ENCODE data around the gene TMEM37.
A peak's percentile ranks its signal among the peaks of the same experiment; 100 is the strongest.

DNA sequence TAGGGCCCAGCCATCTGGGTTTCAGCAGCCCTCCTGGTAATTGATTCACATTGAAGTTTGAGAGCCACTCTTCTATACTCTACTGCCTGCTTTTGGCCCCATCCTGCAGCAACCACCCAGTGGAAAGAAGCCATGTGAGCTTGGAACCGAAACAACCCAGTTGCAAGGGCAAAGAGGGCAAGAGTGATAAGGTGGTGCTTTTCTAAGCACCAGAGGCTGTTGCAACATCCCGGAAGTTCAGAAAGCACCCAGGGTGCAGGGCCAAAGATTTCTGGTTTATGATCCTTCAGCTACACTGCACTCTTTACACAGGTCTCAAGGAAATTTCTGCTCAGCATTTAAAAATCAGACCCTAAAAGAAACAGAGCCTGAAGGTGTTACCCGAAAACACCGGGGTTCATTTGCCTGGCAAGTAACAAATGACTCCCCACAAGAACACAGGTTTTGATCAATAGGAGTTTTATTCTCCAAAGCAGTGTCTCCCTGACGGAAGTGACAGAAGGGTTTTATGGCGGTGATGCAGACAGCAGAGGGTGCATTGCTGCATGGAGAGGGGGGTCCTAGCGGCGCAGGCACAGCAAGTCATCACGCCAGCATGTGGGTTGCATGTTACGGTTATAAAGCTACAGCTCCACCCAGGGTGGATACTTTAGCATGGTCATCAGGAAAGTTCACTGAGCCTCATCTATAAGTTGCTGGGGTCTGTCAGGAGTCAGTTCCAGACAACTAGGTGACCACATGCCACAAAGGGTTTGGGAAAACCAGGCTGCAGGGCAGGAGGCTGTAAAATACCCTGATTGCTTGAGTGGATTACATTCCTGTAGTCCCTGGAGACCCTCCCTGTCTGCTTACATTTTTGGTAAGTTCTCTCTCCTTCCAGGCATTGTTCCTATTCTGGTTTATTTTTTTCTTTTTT lies 28.8 kb upstream of the TMEM37 start:
- no peak for TF ChIP-seq POLR2A (IDR thresholded peaks at IDR 0.05; ENCODE audit: extremely low read depth, insufficient read length)
- TF ChIP-seq, protein P1, sequence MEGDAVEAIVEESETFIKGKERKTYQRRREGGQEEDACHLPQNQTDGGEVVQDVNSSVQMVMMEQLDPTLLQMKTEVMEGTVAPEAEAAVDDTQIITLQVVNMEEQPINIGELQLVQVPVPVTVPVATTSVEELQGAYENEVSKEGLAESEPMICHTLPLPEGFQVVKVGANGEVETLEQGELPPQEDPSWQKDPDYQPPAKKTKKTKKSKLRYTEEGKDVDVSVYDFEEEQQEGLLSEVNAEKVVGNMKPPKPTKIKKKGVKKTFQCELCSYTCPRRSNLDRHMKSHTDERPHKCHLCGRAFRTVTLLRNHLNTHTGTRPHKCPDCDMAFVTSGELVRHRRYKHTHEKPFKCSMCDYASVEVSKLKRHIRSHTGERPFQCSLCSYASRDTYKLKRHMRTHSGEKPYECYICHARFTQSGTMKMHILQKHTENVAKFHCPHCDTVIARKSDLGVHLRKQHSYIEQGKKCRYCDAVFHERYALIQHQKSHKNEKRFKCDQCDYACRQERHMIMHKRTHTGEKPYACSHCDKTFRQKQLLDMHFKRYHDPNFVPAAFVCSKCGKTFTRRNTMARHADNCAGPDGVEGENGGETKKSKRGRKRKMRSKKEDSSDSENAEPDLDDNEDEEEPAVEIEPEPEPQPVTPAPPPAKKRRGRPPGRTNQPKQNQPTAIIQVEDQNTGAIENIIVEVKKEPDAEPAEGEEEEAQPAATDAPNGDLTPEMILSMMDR (IDR thresholded peaks at IDR 0.05; ENCODE audit: low read depth, low read length): no peak
- TF ChIP-seq, protein P2, sequence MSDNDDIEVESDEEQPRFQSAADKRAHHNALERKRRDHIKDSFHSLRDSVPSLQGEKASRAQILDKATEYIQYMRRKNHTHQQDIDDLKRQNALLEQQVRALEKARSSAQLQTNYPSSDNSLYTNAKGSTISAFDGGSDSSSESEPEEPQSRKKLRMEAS (IDR thresholded peaks at IDR 0.05; ENCODE audit: low read depth, low read length): peak; percentile 56

All from NB4 (cell line).